GM12872 (cell line): ENCODE measurements around the gene ARL4C.
A peak's percentile ranks its signal among the peaks of the same experiment; 100 is the strongest.

Experiments
- CTCF ChIP-seq: IDR thresholded peaks from 3 replicates; pipeline ENCODE4 v1.5.1; 2011; ENCODE audit warnings: low read depth, mild to moderate bottlenecking, low read length, moderate library complexity; ENCODE audit not compliant: insufficient read depth

Gene ARL4C

GRCh38 chr2:234491281-234491680 is 5.6 kb downstream of the ARL4C start:
- no peak for TF ChIP-seq CTCF

GRCh38 chr2:234490271-234491091 is 6.4 kb downstream of the ARL4C start:
- TF ChIP-seq CTCF: no peak

GRCh38 chr2:234488913-234489451 is 7.9 kb downstream of the ARL4C start:
- TF ChIP-seq CTCF: no peak

- TF ChIP-seq CTCF: no peak
These were observed 8.4 kb downstream of the ARL4C start for GRCh38 chr2:234488486-234488885.

DNA sequence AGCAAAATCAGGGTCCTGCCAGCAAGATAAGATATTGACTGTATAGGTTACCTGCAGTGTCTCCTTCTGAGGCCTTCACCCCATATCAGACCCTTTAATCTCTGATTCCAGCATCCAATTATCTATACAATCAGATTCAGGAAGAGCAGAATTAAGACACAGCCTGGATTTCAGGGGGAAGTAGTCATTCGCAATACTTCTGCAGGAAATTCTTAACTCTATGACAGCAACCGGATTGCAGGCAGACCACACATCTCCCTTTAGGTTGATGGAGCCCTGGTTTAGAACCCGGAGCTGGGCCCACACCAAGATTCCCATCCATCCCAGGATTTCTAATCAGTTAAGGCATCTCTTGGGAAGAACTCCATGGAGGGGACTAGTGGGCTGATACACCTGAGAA is 9.5 kb downstream of the ARL4C start:
- TF ChIP-seq CTCF: no peak

- peak; percentile 65 for TF ChIP-seq CTCF
These were observed 13.2 kb downstream of the ARL4C start for GRCh38 chr2:234483568-234484251.

GRCh38 chr2:234481301-234481700 is 15.6 kb downstream of the ARL4C start:
- no peak for TF ChIP-seq CTCF
